Neuronal stem cell (in vitro differentiated cells): ENCODE measurements around the gene CDH19.

Source experiments
- DNase-seq: peaks from one replicate; pipeline ENCODE4 v3.0.0-alpha.2; 2013; ENCODE audit warnings: low spot score
- H2AFZ ChIP-seq: one replicate; pipeline ENCODE4 v1.6.1; 2013; ENCODE audit warnings: mild to moderate bottlenecking, low read length, inconsistent platforms
- H2AK5ac ChIP-seq: 2 replicates; pipeline ENCODE4 v1.6.1; 2013; ENCODE audit warnings: low read depth, mild to moderate bottlenecking, inconsistent platforms, low read length, moderate library complexity, mixed read lengths
- H2BK120ac ChIP-seq: 2 replicates; pipeline ENCODE4 v1.6.1; 2013; ENCODE audit warnings: low read depth, mild to moderate bottlenecking, inconsistent platforms, low read length, moderate library complexity, mixed read lengths
- H2BK12ac ChIP-seq: one replicate; pipeline ENCODE4 v1.6.1; 2013; ENCODE audit warnings: low read length, inconsistent platforms
- H2BK15ac ChIP-seq: 2 replicates; pipeline ENCODE4 v1.6.1; 2013; ENCODE audit warnings: mild to moderate bottlenecking, low read length, inconsistent platforms, mixed read lengths
- H2BK5ac ChIP-seq: one replicate; pipeline ENCODE4 v1.6.1; 2013; ENCODE audit warnings: inconsistent platforms, mild to moderate bottlenecking, low read length, moderate library complexity
- H3K14ac ChIP-seq: one replicate; pipeline ENCODE4 v1.6.1; 2013; ENCODE audit warnings: low read length, inconsistent platforms
- H3K18ac ChIP-seq: 2 replicates; pipeline ENCODE4 v1.6.1; 2013; ENCODE audit warnings: low read length, inconsistent platforms
- H3K23ac ChIP-seq: 2 replicates; pipeline ENCODE4 v1.6.1; 2013; ENCODE audit warnings: low read depth, mild to moderate bottlenecking, mixed read lengths, low read length, inconsistent platforms; ENCODE audit not compliant: poor library complexity
- H3K27ac ChIP-seq: replicated peaks from 3 replicates; pipeline ENCODE4 v1.5.1; 2013; ENCODE audit warnings: low read length, inconsistent platforms
- H3K27me3 ChIP-seq, 3 experiments: 2 replicates each; pipeline ENCODE4 v1.6.1; 2013; ENCODE audit warnings: low read length in 3 of 3, mild to moderate bottlenecking in 2 of 3, inconsistent platforms in 1 of 3, low read depth in 1 of 3, mixed read lengths in 1 of 3, moderate library complexity in 1 of 3; ENCODE audit not compliant: control insufficient read depth in 3 of 3, insufficient read depth in 3 of 3
- H3K36me3 ChIP-seq, 2 donors: replicated peaks in 1 of 2; 2 replicates each; pipeline ENCODE4 v1.6.1; 2013; ENCODE audit warnings: low read length in 2 of 2; ENCODE audit not compliant: control insufficient read depth in 2 of 2, insufficient read depth in 2 of 2
- H3K4ac ChIP-seq: 2 replicates; pipeline ENCODE4 v1.6.1; 2013; ENCODE audit warnings: inconsistent platforms, mild to moderate bottlenecking, low read length, moderate library complexity
- H3K4me1 ChIP-seq, 2 donors: 1 replicate in 1 of 2; 2 replicates in 1 of 2; pipeline ENCODE4 v1.6.1; 2013; ENCODE audit warnings: low read length in 2 of 2, low read depth in 1 of 2; ENCODE audit not compliant: control insufficient read depth in 2 of 2, insufficient read depth in 1 of 2
- H3K4me2 ChIP-seq: one replicate; pipeline ENCODE4 v1.6.1; 2013; ENCODE audit warnings: mild to moderate bottlenecking, low read length, inconsistent platforms; ENCODE audit not compliant: insufficient read depth, poor library complexity, severe bottlenecking
- H3K4me3 ChIP-seq, 2 donors: 2 replicates each; pipeline ENCODE4 v1.5.1; 2013; ENCODE audit warnings: low read length in 2 of 2, mild to moderate bottlenecking in 2 of 2, inconsistent platforms in 1 of 2, moderate library complexity in 1 of 2
- H3K79me1 ChIP-seq: one replicate; pipeline ENCODE4 v1.6.1; 2013; ENCODE audit warnings: low read depth, mild to moderate bottlenecking, inconsistent platforms, low read length, moderate library complexity
- H3K9ac ChIP-seq: one replicate; pipeline ENCODE4 v1.6.1; 2013; ENCODE audit warnings: mild to moderate bottlenecking, low read depth, low read length, inconsistent platforms; ENCODE audit not compliant: poor library complexity
- H3K9me3 ChIP-seq, 2 donors: replicated peaks in 1 of 2; 2 replicates each; pipeline versions ENCODE3 to v1.6.1; 2013; ENCODE audit warnings: low read length in 2 of 2, mild to moderate bottlenecking in 2 of 2, inconsistent platforms in 1 of 2, low read depth in 1 of 2, mixed read lengths in 1 of 2, moderate library complexity in 1 of 2; ENCODE audit not compliant: control insufficient read depth in 2 of 2, insufficient read depth in 1 of 2
- H4K8ac ChIP-seq: one replicate; pipeline ENCODE4 v1.6.1; 2013; ENCODE audit warnings: low read depth, mild to moderate bottlenecking, inconsistent platforms, low read length, moderate library complexity
- H4K91ac ChIP-seq: one replicate; pipeline ENCODE4 v1.6.1; 2013; ENCODE audit warnings: low read length, low read depth, mild to moderate bottlenecking, inconsistent platforms; ENCODE audit not compliant: poor library complexity
- WGBS, 2 donors: extraction: QIAGEN DNeasy Blood & Tissue Kit; methylation state at CpG; one replicate each; pipeline ENCODE4 v1.1.7; 2013; ENCODE audit warnings: missing lambda C conversion rate in 2 of 2, mixed read lengths in 1 of 2; ENCODE audit not compliant: insufficient read length in 2 of 2, insufficient replicate concordance in 1 of 2; ENCODE audit errors: extremely low coverage in 2 of 2; 5-methylcytosine and 5-hydroxymethylcytosine counted together

Gene CDH19

DNA sequence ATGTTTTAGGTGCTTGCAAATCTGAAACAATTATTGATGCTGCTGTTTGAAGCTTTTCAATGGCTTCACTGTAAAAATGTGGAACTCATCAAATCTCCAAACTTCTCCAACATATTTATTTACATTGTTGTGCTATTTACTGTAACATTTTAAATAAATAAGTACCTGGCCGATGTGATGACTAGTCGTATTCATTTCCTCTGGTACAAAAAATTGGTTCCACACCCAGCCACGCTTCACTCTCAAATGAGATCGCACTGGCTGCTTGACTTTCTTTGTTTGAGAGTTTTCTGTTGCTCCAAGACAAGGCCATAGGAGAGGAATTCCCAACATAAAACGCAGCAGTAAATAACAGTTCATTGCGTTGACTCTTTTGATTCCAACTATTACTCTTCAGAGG, 32.0 kb downstream of the CDH19 start:
- no peaks in the 10 kb centered on the region for H3K36me3 ChIP-seq
- H3K4ac ChIP-seq: no peak overlapping the region
- H3K14ac ChIP-seq: no peak overlapping the region
- peak overlapping the region; percentile 69 for H2AFZ ChIP-seq
- no peak overlapping the region for H4K91ac ChIP-seq
- H3K27me3 ChIP-seq: no peaks in the 10 kb centered on the region
- no peak overlapping the region for H2BK5ac ChIP-seq
- no peak overlapping the region for H3K9ac ChIP-seq
- no peak for DNase-seq
- no peak overlapping the region for H2BK120ac ChIP-seq
- no CpG with 5 or more reads among the region's 6 CpGs for WGBS, 2 donors
- H3K23ac ChIP-seq: no peak overlapping the region
- no peak overlapping the region for H3K4me2 ChIP-seq
- no peak overlapping the region for H3K4me3 ChIP-seq
- H3K27ac ChIP-seq: no peak overlapping the region
- H3K4me1 ChIP-seq: no peaks in the 10 kb centered on the region
- no peak overlapping the region for H4K8ac ChIP-seq
- no peak overlapping the region for H3K18ac ChIP-seq
- H2AK5ac ChIP-seq: no peak overlapping the region
- no peak overlapping the region for H2BK15ac ChIP-seq
- no peak overlapping the region for H2BK12ac ChIP-seq
- no peaks in the 10 kb centered on the region for H3K9me3 ChIP-seq
- H3K79me1 ChIP-seq: no peaks in the 10 kb centered on the region

DNA sequence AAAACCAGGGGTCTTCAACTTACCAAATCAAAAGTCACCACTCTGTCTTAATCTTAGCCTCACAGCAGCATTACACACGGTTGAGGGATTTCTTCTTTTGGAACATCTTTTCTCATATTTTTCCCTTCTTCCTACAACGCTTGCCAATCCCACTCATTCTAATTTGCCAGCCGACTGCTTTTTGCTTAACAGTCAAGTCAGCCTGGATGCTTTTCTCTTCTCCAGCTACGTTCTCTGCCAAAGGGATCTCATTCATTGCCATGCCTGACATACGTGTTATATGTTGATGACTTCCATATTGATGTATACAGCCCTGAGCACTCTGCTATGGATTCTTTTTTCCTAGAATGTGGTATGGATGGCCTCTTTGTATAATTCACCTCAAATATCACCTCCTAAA, 37.3 kb downstream of the CDH19 start:
- Histone ChIP-seq H4K8ac (no peak overlapping the region), H3K79me1 (no peaks in the 10 kb centered on the region), H2BK5ac (no peak overlapping the region), H3K9ac (no peak overlapping the region), H3K4ac (no peak overlapping the region), H2BK12ac (no peak overlapping the region), H2BK120ac (no peak overlapping the region), H3K23ac (no peak overlapping the region), H3K18ac (no peak overlapping the region), H3K4me1 (no peaks in the 10 kb centered on the region), H3K27me3 (no peaks in the 10 kb centered on the region), H4K91ac (no peak overlapping the region), H3K27ac (no peak overlapping the region), H2AFZ (peak overlapping the region; percentile 36), H3K4me3 (no peak overlapping the region), H3K4me2 (no peak overlapping the region), H3K36me3 (no peaks in the 10 kb centered on the region), H3K14ac (no peak overlapping the region), H2AK5ac (no peak overlapping the region), H3K9me3 (peaks cover 0 to 4% of the 10 kb centered on the region in 2 donors), H2BK15ac (no peak overlapping the region)
- no CpG with 5 or more reads among the region's 5 CpGs for WGBS, 2 donors
- DNase-seq: no peak

DNA sequence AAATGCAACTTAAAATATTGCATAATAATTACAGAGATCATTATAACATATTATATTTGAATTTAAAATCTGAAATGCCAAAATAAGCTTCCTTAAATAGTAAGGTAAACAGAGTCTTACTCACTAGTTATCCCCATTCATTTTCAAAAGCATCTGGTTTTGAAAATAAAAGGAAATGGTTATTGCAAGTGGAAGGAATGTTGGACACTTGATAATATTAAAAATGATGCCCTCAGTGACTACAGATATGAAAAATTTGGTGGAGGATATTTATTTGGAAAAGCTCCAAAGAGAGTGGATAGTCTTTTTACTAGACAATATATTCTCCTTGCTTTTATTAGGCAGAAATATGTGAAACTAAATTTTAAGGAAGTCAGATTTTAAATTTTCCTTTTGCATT, 39.7 kb downstream of the CDH19 start:
- H3K18ac ChIP-seq: no peak overlapping the region
- no peaks in the 10 kb centered on the region for H3K27me3 ChIP-seq
- H3K4me1 ChIP-seq: no peaks in the 10 kb centered on the region
- no peak overlapping the region for H2AK5ac ChIP-seq
- no peak overlapping the region for H2BK120ac ChIP-seq
- H4K8ac ChIP-seq: no peak overlapping the region
- no peak overlapping the region for H2BK5ac ChIP-seq
- H3K14ac ChIP-seq: no peak overlapping the region
- H3K79me1 ChIP-seq: no peaks in the 10 kb centered on the region
- H3K4me2 ChIP-seq: no peak overlapping the region
- H2BK12ac ChIP-seq: no peak overlapping the region
- no peak overlapping the region for H3K9ac ChIP-seq
- H2BK15ac ChIP-seq: no peak overlapping the region
- peaks cover 0 to 4% of the 10 kb centered on the region in 2 donors for H3K9me3 ChIP-seq
- H2AFZ ChIP-seq: no peak overlapping the region
- DNase-seq: no peak
- no peak overlapping the region for H4K91ac ChIP-seq
- no peak overlapping the region for H3K4ac ChIP-seq
- H3K23ac ChIP-seq: no peak overlapping the region
- no peak overlapping the region for H3K4me3 ChIP-seq
- no peaks in the 10 kb centered on the region for H3K36me3 ChIP-seq
- H3K27ac ChIP-seq: no peak overlapping the region

DNA sequence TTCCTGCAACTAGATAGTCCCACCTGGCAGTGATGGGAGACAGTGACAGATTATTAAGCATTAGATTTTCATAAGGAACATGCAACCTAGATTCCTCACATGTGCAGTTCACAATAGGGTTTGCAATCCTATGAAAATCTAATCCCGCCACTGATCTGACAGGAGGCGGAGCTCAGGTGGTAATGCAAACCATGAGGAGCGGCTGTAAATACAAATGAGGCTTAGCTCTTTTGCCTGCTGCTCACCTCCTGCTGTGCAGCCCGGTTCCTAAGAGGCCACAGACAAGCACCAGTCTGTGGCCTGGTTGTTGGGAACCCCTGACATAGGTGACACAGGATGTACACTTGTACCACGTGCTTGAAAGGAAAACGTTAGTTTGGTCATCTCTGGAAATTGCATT, 41.6 kb downstream of the CDH19 start:
- no CpG with 5 or more reads among the region's 6 CpGs for WGBS, 2 donors
- Histone ChIP-seq H3K23ac (no peak overlapping the region), H3K27ac (no peak overlapping the region)

More for the DNA sequence above, 41.6 kb downstream of the CDH19 start:
- Histone ChIP-seq H2BK15ac (no peak overlapping the region), H3K14ac (no peak overlapping the region), H3K79me1 (no peaks in the 10 kb centered on the region), H2BK12ac (no peak overlapping the region), H4K91ac (no peak overlapping the region), H2AK5ac (no peak overlapping the region), H3K4me1 (no peaks in the 10 kb centered on the region), H3K36me3 (no peaks in the 10 kb centered on the region), H3K18ac (no peak overlapping the region), H2AFZ (no peak overlapping the region), H3K9ac (no peak overlapping the region), H4K8ac (no peak overlapping the region), H3K9me3 (peaks cover 0 to 4% of the 10 kb centered on the region in 2 donors), H3K4me3 (no peak overlapping the region), H2BK120ac (no peak overlapping the region), H3K27me3 (no peaks in the 10 kb centered on the region), H3K4me2 (no peak overlapping the region), H2BK5ac (no peak overlapping the region), H3K4ac (no peak overlapping the region)
- DNase-seq: no peak
